Prostate gland (tissue), 2 donors: ENCODE results near the gene UFC1. TPM values are rescaled to one million over a fixed set of nuclear protein-coding genes. Genes with fewer than 3 reads are reported as not detected.

Experiments used
- DNase-seq: peaks from one replicate; pipeline ENCODE4 v3.0.0-alpha.2; 2019; ENCODE audit warnings: low spot score
- H3K27ac ChIP-seq, 2 donors: fragments of 200-600 bp; sonication (generic); 2 replicates each; pipeline ENCODE4 v1.5.1; 2017 to 2019
- H3K27me3 ChIP-seq: fragments of 200-600 bp; sonication (generic); replicated peaks from 2 replicates; pipeline ENCODE4 v1.5.1; 2019; ENCODE audit not compliant: insufficient read depth
- H3K36me3 ChIP-seq, 2 donors: fragments of 200-600 bp; sonication (generic); 1 replicate in 1 of 2; 2 replicates in 1 of 2; pipeline versions ENCODE4 v1.5.1 to v1.8.1; 2017 to 2019
- H3K4me1 ChIP-seq: fragments of 200-600 bp; sonication (generic); replicated peaks from 2 replicates; pipeline ENCODE4 v1.5.1; 2019
- H3K4me3 ChIP-seq, 2 donors: fragments of 200-600 bp; sonication (generic); 2 replicates each; pipeline ENCODE4 v1.5.1; 2017 to 2019
- H3K9me3 ChIP-seq: fragments of 200-600 bp; sonication (generic); 2 replicates; pipeline ENCODE4 v1.5.1; 2017
- CTCF ChIP-seq, 4 experiments: fragments of 200-600 bp in 2 of 4; fragments of 450-650 bp in 2 of 4; sonication (generic) in 2 of 4; IDR thresholded peaks; 1 replicate in 3 of 4; 2 replicates in 1 of 4; pipeline ENCODE4 v1.5.1; 2016 to 2019; ENCODE audit warnings: antibody characterized with exemption in 4 of 4, mild to moderate bottlenecking in 2 of 4, moderate library complexity in 2 of 4
- POLR2A ChIP-seq: fragments of 450-650 bp; IDR thresholded peaks from one replicate; pipeline ENCODE4 v1.6.1; 2016; ENCODE audit warnings: antibody characterized with exemption, mild to moderate bottlenecking
- POLR2AphosphoS5 ChIP-seq: sonication (generic); formaldehyde crosslinking; IDR thresholded peaks from one replicate; pipeline ENCODE4 v1.6.1; 2017; ENCODE audit warnings: antibody characterized with exemption
- WGBS: methylation state at CpG from one replicate; pipeline ENCODE4 v1.1.5; 2018; 5-methylcytosine and 5-hydroxymethylcytosine counted together
- intact Hi-C: fragments of 100-400 bp; cut with DNase I; formaldehyde crosslinking; loops from one replicate; pipeline ENCODE4 v1.14.2; 2022
- total RNA-seq, 2 donors: library from RNA; depleted of rRNA; stranded (reverse); fragments of >200 nt; gene quantifications; one replicate each; pipeline ENCODE4 v1.1.0, GENCODE V29; 2016

Gene UFC1
- total RNA-seq, 2 donors from 2014 or later = 71.3 to 72.8 TPM

- peaks cover 0 to 17% of the 10 kb centered on the region in 2 donors for H3K36me3 ChIP-seq
- TF ChIP-seq POLR2AphosphoS5 (no peak), CTCF (IDR thresholded peaks at IDR 0.05) (no peak), POLR2A (no peak)
Measured at GRCh38 chr1:161172776-161173376, 19.1 kb downstream of the UFC1 start.

DNA sequence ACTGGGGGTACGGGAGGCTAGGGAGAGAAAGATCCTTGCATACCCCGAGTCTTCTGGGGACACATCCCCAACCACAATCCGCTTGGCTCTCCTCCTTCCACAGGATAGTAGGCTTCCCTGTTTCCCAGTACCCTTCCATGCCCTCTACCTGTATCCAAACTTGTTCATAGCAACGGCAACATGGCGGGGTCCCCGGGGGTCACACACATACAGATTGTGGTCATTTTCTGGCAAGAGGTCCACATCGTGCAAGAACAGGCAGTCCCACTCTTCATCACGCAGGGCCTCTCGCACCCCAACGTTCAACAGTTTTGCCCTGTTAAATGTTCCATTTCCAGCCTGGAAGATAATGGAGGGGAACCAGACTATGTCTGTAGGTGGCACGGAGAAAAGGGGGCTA, 19.9 kb downstream of the UFC1 start:
- H3K27ac ChIP-seq = no peak overlapping the region
- no peaks in the 10 kb centered on the region for H3K4me1 ChIP-seq

More at GRCh38 chr1:161172776-161173376, 19.1 kb downstream of the UFC1 start:
- H3K4me3 ChIP-seq = no peak overlapping the region
- no peaks in the 10 kb centered on the region for H3K9me3 ChIP-seq
- no peak for DNase-seq
- intact Hi-C loops = no loop called here
- H3K27me3 ChIP-seq = no peaks in the 10 kb centered on the region
- H3K27ac ChIP-seq = no peak overlapping the region
- no peaks in the 10 kb centered on the region for H3K4me1 ChIP-seq
- 60% methylated on average over 4 of the region's 4 CpGs for WGBS

DNA sequence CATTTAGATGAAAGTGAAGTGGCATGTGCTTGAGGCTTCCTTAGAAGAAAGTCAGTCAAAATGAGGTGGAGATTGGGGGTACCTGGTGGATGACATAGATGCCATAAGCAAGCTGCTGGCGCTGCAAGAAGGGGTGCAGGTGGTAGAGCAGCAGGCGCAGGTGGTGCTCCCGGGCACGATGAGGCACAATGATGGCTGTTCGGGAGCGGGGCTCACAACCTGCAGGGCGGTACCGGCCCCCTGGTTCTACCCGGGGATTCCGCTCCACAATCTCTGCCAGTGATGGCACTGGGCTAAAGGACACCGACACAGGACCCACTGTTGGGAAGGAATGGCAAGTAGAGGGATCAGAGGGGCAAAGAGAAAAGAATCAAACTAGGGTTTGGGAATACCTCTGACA, 21.1 kb downstream of the UFC1 start:
- WGBS = 92% methylated on average over 11 of the region's 11 CpGs
- Histone ChIP-seq H3K4me3 (no peak overlapping the region), H3K27me3 (no peaks in the 10 kb centered on the region), H3K36me3 (peaks cover 0 to 17% of the 10 kb centered on the region in 2 donors), H3K9me3 (no peaks in the 10 kb centered on the region), H3K27ac (no peak overlapping the region), H3K4me1 (no peaks in the 10 kb centered on the region)
- no peak for DNase-seq
- intact Hi-C loops = no loop called here
- TF ChIP-seq CTCF (IDR thresholded peaks at IDR 0.05) = no peak
- no peak for TF ChIP-seq POLR2A
- no peak for TF ChIP-seq POLR2AphosphoS5

More for the DNA sequence above, 19.9 kb downstream of the UFC1 start:
- Histone ChIP-seq H3K4me3 (no peak overlapping the region), H3K36me3 (peaks cover 0 to 17% of the 10 kb centered on the region in 2 donors), H3K9me3 (no peaks in the 10 kb centered on the region), H3K27me3 (no peaks in the 10 kb centered on the region)
- intact Hi-C loops = no loop called here
- TF ChIP-seq CTCF (IDR thresholded peaks at IDR 0.05) = no peak
- no peak for TF ChIP-seq POLR2A
- no peak for TF ChIP-seq POLR2AphosphoS5
- WGBS = 95% methylated on average over 11 of the region's 11 CpGs
- DNase-seq = no peak

DNA sequence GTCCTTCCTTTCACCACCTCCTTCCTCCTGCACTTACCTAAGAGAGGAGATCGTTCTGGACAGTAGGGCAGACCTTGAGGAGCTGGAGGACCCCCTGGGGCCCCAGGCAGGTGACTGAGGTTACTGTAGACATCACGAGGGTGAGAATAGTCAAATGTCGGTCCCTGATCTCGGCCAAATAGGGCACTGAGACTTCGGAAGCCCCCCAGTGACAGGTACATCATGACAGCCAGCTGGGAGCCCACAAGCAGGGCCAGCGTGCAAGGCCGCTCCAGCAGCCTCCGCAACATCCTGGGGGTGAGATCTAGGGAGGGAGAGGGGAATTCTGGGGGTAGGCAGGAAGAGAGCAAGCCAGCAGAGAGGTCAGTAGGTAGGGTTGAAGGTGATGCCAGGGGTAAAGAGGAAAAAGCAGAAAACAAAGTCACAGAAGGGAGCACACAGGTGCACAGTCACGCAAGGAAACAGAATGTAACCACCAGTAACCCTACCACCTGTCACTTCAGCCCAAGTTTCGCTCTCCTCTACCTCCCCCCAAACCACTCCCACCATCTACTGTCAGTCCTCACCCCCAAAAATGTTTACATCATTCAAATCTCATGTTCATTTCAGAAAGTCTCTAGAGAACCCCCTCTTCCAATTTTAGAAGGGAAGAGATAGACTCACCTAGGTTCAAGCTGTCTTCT, 22.1 kb downstream of the UFC1 start:
- no peaks in the 10 kb centered on the region for H3K4me1 ChIP-seq
- peak overlapping the region; percentile 84 to 87 for H3K27ac ChIP-seq
- no peak for DNase-seq
- TF ChIP-seq POLR2AphosphoS5 (no peak), POLR2A (no peak), CTCF (IDR thresholded peaks at IDR 0.05) (no peak)
- H3K36me3 ChIP-seq = peaks cover 0 to 12% of the 10 kb centered on the region in 2 donors
- no peaks in the 10 kb centered on the region for H3K9me3 ChIP-seq
- no peaks in the 10 kb centered on the region for H3K27me3 ChIP-seq
- 85% methylated on average over 10 of the region's 10 CpGs for WGBS
- intact Hi-C loops = no loop called here
- H3K4me3 ChIP-seq = peak overlapping the region in 1 of 2 donors; percentile 75
